ENCODE data around the gene AP2B1.
"Not testable (repeated sequence)": the region's sequence is repeated elsewhere in the genome, so short reads cannot be mapped to it uniquely, and the experiment has no call there.

Gene AP2B1

DNA sequence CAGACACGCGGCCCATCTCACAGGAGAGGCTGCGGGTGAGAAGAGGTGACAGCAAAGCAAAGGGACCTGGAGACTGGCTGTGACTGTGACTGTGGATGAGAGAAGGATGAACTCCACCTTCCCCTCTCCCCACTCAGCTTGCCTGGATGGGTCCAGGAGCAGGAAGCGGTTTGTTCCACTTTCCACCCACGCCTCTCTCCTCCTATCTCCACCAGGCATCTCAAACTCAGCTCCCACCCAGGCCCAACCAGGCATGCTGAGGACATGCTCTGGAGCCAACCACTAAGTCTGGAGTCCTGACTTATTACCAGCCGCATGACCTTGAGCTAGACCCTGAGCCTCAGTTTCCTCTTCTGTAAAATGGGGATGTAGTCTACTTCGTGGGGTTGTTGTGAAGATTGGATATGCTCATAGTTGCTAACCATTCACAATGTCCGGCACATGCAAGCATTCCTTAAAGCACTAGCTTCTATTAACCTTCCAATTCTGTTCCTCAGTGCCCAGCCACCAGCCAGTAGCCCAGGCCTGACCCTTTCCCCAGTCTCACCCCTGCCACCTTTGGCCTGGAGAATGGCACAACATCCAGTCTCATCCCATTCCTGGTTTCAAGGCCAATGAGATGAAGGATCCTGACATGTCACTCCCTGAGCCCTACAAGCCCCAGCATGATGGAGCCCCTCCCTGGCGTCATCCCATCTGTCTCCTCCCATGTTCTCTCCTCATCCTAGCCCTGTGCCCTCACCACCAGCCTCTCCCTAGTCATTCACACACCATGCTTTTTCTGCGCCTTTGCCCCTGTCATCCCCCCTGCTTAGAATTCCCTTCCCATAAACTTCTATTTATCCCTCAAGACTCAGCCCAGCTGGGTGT is 163.6 kb downstream of the AP2B1 start:
- DNase-seq: no peak

DNA sequence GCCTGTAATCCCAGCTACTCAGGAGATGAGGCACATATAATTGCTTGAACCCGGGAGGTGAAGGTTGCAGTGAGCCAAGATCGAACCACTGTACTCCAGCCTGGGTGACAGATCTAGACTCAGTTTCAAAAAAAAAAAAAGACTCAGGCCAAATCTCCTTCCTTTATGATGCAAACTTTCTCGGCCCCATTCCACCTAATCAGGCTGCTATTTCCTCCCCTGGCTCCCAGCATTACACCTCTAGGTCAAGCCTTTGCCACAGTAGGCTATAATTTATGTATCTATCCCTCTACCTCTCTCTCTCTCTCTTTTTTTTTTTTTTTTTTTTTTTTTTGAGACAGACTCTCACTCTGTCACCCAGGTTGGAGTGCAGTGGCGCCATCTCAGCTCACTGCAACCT is 164.4 kb downstream of the AP2B1 start:
- not testable (repeated sequence) for DNase-seq

DNA sequence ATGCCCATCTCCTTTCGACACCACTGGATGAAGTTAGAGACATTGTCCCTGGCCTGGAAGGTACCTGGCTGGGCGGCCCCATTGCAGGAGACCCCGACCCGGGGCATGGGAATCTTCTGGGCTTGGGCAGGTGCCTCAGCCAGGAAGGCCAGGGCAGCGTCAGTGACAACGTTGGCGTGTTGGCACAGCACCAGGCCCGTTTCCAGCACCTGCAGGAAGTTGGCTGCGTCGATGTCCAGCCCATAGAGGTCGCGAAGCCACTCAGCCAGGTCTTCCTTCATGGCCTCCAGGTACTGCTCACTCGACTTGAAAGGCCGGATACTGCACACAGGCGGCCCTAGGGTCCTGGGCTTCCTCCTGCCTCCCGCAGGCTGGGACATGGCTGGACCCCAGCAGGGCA is 165.3 kb downstream of the AP2B1 start:
- no peak for DNase-seq

DNA sequence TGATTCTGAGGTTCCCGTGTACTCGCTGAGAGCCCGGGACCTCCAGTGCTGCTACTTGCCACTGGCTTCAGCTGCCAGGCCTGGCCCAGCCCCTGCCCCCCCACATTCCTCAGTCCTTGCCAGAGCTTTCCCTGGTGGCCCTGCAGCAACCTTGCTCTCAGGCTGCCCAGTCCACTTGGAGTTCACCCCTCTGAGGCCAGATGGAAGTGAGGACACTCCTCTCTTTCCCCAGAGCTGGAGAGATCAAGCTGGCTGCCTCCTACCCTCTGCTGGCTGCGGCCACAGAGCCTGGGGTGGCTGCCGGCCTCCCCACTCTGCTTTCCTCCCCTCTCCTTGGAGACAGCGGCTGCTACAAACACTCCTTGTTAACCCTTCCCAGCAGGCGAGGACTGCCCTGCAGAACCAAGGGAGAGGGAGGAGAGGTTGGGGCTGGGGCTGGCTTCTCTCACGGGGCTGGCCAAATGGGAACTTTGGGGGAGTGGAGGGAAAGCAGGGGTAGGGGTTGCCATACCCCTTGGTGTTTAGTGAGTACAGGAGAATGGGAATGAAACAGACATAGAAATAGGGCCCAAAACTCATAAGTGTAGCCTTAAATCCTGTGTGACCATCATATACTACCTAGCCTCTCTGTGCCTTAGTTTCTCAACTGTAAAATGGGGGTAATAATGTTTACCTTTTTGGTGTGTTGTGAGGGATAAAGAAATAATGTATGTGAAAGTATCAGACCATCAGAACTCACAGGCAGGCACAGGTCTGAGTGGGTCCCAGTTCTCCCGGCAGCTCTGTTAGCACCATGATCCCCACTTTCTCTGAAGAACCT is 166.0 kb downstream of the AP2B1 start, which contains the start of gene GAS2L2:
Gene GAS2L2 (minus strand): TSS at position 295 of the 820 bp plus-strand sequence. CDS start 389 bp downstream, outside the sequence.
- no peak for DNase-seq

DNA sequence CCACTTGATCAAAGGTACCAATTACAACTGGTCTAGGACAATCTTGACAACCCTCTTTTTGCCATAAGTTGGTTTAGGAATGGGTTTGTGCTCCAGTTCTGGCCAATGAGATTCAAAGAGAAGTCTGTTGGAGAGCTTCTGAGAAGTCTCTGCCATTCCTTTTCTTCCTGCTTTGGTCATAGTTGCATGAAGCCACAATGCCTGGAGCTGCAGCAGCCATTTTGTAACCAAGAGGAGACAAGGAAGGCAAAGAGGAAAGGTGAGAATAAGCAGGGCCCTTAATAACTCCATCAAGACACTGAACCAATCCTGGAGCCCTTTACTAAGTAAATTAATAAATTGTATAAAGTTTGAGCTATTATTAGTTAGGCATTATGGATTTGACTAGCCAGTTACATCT is 170.1 kb downstream of the AP2B1 start:
- DNase-seq: no peak

DNA sequence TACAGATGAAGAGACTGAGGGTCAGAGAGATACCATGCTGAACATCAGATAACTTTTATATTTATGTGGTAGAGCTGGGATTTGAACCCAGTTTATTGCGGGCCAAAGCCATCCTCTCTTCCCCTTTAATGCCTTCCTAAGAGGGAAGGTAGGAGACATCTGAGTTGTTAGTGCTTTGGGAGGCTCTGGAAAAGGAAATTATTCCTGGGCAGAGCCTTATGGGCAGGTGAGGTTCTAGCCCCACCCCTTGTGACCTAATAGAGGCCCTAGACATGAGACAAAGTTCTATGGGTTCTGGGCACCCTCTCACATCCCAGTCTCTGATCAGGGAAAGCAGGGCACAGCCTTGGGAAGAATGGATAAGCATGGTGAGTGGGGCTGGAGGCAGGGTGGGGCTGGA is 173.5 kb downstream of the AP2B1 start, which contains the start of gene C17orf50:
Gene C17orf50 (plus strand): TSS at position 301 of the 400 bp plus-strand sequence. CDS start 55 bp downstream, at position 356.
- no peak for DNase-seq

DNA sequence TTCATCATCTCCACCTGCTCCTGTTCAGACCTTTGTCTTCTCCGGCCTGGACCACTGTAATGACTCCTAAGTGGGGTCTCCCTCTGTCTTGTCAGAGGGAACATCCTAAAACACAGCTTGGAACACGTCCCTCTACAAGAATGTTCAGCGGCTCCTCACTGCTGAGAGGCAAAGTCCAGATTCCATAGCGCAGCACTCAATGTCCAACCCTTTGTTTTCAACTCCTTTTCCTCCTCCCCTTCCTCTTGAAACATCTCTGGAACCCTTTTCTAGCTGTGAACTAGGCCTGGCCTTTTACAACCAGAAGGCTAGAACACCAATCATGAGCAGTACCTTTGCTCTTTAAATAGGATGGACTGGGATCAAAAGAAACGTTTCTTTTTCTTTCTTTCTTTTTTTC is 174.5 kb downstream of the AP2B1 start:
- no peak for DNase-seq

DNA sequence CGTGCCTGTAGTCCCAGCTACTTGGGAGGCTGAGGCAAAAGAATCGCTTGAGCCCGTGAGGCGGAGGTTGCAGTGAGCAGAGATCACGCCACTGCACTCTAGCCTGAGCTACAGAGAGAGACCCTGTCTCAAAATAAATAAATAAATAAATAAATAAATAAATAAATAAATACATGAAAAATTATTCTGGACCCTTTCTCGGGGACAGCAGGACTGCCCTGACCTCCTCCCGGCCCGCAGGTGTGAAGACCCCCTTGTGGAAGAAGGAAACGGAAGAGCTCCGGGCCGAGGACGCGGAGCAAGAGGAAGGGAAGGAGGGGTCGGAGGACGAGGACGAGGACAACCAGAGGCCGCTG is 176.6 kb downstream of the AP2B1 start:
- no peak for DNase-seq

DNA sequence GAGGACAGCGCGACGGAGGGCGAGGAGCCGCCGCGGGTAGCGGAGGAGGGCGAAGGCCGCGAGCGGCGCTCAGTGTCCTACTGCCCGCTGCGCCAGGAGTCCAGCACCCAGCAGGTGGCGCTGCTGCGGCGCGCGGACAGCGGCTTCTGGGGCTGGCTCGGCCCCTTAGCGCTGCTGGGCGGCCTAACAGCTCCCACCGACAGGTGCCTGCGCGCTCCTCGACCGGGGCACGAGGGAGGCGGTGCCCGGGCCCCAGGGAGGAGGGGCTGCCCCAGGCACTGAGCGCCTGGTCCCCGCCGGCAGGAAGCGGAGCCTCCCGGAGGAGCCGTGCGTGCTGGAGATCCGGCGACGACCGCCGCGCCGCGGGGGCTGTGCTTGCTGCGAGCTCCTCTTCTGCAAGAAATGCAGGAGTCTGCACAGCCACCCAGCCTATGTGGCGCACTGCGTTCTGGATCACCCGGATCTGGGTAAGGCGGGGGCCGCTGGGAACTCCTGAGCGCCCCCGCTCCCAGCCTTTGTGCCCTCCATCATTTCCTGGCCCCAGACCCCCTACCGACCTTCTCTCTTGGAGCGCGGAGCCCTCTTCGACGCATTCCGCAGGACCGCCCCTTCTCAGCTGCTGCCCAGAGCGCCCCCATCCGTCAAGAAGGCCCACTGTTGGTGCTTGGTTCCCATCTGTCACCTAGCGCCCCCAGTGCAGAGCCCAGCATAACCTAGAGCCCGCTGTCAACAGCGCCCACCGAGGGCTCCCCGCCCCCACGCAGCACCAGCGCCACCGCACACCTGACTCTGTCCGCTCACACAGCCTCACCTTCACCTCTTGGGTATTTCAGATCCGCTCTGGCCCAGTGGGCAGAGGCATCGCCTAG is 177.2 kb downstream of the AP2B1 start:
- DNase-seq: peak; percentile 93

DNA sequence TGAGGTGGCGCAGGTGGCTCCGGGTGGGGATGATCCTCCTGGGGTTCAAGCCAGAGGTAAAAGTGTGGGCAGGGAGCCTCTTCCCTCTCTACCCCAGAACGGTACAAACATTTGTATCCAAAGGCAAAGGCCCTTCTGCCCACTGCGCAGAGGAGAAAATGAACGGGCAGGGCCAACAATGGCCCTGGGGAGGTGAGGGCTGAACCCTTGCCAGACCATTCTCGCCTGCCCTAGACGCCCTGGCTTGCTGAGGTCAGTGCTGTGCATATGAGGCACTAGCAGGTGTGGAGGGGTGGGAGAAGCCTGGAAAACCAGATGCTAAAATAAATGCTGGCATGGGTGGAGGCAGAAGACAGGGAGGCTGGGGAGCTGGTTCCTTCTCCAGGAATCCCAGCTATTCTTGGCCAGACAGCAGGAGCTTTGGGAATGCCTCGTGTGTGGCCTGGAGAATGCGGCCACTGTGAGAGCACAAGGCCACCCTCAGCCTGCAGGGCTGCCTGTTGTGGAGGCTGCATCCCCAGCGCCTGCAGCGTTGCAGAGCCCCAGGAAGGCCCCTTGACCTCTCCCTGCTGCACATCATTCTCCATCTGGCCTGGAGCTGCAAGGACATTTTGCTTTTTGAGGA is 178.1 kb downstream of the AP2B1 start:
- no peak for DNase-seq

DNA sequence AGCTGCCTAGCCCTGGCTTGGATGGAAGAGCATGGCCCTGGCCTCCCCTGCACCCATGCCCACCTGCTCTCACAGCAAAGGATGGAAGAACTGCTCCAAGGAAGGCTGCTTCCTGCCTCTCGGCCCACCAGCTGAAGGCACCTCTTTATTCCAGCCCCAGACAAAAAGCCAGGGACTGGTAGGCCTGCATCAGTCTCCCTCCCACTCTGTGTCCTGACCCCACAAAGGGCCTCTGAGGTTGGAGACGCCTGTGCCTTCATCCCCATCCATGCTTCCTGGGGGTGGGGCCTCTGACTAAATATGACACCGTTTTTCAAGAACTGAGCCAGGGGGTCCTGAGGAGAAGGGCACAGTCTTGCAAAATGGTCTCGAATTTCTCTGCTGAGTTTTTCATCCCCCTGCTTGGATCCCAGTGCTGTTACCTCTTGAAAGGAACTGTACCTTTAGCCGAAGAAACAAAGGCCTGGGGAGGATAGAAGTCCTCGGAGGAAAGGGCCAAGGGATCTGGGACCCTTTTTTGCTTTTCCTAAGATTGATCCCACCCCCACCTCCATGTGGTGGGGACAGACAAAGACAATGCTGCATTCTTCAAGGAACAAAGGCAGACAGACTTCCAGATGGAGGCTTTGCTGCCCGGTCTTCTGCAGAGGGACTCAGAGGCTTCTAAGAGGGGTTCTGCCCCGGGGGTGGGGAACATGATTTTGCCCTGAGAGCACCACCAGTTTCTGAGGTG is 178.8 kb downstream of the AP2B1 start:
- no peak for DNase-seq

DNA sequence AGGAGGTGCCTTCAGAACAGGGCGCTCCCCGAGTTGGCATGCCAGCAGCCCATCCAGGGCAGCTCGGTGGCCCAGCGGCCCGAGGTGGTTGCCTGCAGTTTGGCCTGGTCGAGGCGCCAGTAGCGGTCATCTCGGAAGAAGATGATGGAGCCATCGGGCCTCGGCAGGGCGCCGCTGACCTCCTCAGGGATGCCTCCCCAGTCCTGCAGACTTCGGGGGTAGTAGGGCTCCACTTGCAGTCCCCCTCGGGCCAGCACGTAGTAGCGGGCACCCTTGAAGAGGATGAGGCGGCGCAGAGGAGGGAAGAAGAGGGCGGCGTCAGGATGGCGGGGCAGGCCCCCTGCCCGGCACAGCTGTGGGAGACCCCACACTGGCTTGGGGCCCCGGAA is 179.4 kb downstream of the AP2B1 start:
- DNase-seq: no peak

DNA sequence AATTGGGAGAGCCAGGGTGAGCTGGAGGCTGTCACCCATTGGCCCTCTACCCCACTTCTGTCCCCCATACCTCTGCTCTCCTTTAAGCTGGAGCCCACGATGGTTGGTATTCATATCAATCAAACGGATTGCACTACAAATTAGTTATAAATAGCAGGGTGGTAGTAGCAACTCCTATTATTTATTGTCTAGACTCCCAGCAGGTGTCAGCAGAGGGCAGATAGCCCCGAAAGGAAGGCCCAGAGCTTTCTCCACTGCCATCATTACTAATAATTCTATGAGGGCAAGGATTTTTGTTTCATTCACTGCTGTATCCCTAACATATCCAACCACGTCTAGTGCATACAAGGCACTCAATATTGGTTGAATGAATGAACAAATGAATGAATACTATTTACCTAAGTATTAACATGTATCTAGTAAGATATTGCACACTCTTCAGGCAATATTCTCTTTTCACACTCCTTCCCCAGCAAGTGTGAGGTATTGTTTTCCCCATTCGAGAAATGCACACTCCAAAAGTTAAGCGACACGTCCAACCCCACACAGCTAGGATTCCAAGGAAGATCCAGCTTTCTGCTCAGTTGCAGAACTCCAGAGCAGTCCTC is 179.9 kb downstream of the AP2B1 start:
- DNase-seq: peak; percentile 28

DNA sequence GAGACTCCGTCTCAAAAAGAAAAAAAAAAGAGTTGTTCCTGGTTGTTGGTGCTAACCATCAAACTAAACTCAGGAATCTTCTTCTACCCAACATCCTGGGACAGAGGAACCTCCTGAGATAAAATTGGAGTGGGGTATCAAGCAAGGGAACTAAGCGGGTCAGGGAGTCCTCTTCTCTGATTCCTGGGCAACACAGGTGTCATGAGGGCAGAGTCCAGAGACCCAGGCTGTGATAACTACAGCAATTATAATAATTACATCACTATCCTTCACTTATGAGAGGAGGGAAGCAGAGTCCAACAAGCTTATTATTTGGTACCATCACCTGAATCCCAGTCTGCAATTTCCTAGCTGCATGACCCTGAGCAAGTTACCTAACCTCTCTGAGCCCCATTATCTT is 181.7 kb downstream of the AP2B1 start:
- DNase-seq: no peak

DNA sequence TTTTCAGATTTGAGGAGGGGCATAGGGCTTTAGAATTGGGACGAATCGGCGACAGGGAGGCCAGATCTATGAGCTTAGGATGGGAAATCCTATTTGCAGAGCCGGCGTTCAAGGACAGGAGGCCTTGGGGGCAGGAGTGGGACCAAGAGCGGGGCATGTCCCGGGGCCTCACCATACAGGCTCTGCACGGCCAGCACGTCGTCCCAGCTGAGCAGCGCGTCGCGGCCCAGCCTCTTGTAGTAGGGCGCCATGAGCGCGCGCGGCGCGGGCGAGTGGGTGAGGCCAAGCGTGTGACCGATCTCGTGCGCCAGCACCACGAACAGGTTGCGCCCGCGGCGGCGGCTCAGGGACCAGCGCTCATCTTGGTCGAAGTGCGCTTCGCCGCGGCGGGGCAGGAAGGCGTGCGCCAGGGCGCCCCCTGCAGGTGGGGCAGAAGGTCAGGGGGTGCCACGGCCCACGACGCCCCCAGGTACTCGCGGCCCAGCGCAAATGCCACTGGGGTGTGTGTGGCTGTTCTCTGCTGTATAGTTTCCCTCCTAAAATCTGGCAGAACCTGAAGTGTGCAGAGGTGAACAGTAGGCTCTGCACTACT is 182.9 kb downstream of the AP2B1 start:
- no peak for DNase-seq

DNA sequence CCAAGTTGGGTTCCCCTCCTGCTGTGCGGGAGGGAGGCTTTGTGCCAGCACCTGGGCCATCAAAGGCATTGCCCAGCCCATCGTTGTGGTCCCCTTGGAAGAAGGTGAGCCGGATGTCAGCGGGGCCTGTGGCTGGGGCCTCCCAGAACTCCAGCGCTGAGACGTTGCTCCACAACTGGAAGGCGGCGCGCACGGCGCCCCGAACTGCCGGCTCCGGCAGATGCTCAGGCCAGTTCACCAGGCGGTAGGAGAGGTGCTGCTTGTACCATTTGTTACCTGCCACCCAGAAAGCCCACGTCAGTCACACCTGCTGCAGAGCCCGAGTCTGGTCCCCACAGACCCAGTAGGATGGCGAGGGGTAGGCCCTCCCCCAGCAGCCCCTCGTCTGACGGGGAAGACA is 186.0 kb downstream of the AP2B1 start:
- DNase-seq: no peak

DNA sequence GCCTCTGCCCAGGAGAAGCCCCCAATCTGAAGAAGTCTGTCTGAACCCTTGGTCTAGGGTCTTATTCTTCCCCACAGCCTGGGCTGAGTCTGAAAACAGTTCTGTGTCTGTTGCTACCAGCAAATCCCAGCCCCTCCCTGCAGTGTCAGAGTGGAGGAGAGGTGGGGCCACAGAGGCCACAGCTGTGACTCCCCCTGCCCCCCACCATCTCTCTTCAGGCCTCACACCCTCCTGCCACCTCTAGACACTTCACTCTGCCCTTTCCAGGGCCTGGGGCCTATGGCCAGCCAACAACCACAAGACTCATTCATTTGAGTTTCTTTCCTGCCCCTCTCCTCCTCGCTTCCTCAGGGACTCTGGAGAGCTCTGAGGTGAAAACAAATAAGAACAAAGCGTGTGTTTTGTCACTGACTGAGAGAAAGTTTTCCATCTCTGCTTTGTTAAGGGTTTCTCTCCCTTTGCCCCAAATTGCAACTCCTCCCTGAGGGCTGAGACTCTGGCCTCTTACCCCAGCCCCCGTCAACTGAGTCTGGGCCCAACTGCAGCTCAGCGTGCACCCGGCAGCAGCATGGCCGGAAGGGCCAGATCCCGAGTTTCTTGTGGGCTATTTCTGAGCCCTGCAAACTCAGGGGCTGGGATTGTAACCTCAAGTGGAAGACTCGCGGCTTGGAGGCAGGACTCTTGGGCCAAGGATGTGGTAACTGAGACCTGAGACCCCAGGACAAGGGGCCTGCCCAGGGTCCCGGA is 186.7 kb downstream of the AP2B1 start:
- no peak for DNase-seq

DNA sequence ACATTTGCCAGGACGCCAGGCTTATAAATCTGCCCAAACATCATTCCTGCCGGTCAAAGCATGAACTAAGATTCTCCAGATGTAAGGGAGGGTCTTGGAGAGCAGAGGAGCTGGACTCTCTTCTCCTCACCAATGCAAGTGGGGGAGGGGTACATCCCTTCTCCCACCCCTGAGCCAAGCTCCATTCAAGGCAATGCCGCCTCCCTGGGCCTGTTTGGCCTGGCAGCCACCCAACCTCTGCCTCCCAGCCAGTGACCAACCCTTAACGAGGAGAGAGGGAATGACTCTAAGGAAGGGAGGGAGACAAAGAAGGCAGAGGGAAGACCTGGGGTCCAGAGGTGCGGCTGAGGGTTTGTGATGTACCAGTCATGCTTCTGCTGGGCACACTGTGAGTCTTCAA is 187.4 kb downstream of the AP2B1 start:
- DNase-seq: no peak

DNA sequence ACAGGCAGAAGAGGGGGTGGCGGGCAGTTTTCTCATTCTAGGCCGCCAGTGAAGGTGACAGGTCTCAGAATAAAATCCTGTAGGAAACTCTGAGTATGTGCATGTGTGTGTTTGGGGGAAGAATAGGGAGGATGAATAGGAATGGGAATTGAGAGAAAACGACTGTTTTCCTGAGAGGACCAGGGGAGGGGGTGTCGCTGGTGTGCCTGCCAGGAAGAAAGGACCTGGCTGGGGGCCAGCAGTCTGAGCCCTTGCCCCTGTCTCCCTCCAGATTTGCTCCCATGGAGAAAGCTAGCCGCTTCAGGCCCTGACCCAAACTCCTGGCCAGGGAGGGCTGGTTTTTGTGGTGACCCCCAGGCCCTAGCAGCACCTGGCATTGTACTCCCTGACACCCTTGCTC is 187.9 kb downstream of the AP2B1 start:
- no peak for DNase-seq

DNA sequence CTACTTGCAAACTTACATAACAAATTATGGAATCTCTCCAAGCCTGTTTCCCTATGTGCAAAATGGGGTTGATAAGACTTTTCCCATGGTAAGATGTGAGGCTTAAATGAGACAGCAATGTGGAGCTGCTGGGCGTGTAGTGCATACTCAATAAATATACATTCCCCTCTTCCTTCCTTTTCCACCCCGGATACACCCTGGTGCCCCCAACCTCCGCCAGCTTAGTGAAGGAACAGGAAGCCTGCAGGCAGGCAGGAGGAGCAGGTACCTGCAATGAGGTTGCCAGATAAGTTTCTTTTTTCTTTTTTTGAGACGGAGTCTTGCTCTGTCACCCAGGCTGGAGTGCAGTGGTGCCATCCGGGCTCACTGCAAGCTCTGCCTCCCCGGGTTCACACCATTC is 188.5 kb downstream of the AP2B1 start:
- DNase-seq: no peak

All from activated CD4-positive, alpha-beta T cell treated with anti-CD3 and anti-CD28 coated beads, Interleukin-2, Interleukin-6, amounts not matched to agents 100 ng/mL and 50 ng/mL, durations not matched to agents 16 hours and 8 hours (primary cell).